KMS-11 (cell line): ENCODE measurements around the gene SAT2.

Experiments
- H2AFZ ChIP-seq: fragments of 200-600 bp; sonication (generic); 2 replicates; pipeline ENCODE4 v1.6.1; 2016; ENCODE audit warnings: antibody characterized with exemption, mixed run types, low read depth
- H3K27ac ChIP-seq: fragments of 200-600 bp; sonication (generic); 2 replicates; pipeline ENCODE4 v1.6.1; 2016; ENCODE audit warnings: mild to moderate bottlenecking, mixed run types
- H3K27me3 ChIP-seq: fragments of 200-600 bp; sonication (generic); 2 replicates; pipeline ENCODE4 v1.6.1; 2017; ENCODE audit warnings: mild to moderate bottlenecking, low read depth, mixed run types, moderate library complexity; ENCODE audit not compliant: insufficient read depth
- H3K36me3 ChIP-seq: fragments of 200-600 bp; sonication (generic); 2 replicates; pipeline ENCODE4 v1.6.1; 2017; ENCODE audit warnings: mild to moderate bottlenecking, mixed run types; ENCODE audit not compliant: insufficient read depth
- H3K4me1 ChIP-seq: fragments of 200-600 bp; sonication (generic); 2 replicates; pipeline ENCODE4 v1.6.1; 2016; ENCODE audit warnings: mild to moderate bottlenecking, low read depth, mixed run types; ENCODE audit not compliant: poor library complexity, severe bottlenecking
- H3K4me2 ChIP-seq: fragments of 200-600 bp; sonication (generic); 2 replicates; pipeline ENCODE4 v1.7.0; 2016; ENCODE audit warnings: mild to moderate bottlenecking, mixed run types
- H3K4me3 ChIP-seq: fragments of 200-600 bp; sonication (generic); IDR thresholded peaks from 2 replicates; pipeline ENCODE4 v1.6.1; 2017; ENCODE audit warnings: low read depth, low read length, mixed read lengths; ENCODE audit not compliant: insufficient read depth
- H3K79me2 ChIP-seq: fragments of 200-600 bp; sonication (generic); 2 replicates; pipeline ENCODE4 v1.6.1; 2016; ENCODE audit warnings: low read depth, mixed run types; ENCODE audit not compliant: insufficient read depth
- H3K9ac ChIP-seq: fragments of 200-600 bp; sonication (generic); 2 replicates; pipeline ENCODE4 v1.6.1; 2016; ENCODE audit warnings: mild to moderate bottlenecking, mixed run types
- H4K20me1 ChIP-seq: fragments of 200-600 bp; sonication (generic); 2 replicates; pipeline ENCODE4 v1.6.1; 2016; ENCODE audit warnings: mild to moderate bottlenecking, mixed run types; ENCODE audit not compliant: insufficient read depth
- TF ChIP-seq, protein P1 (sequence below): fragments of 200-600 bp; sonication (generic); conservative IDR thresholded peaks from 2 replicates; pipeline ENCODE4 v1.6.1; 2017; ENCODE audit warnings: low read depth, mild to moderate bottlenecking, antibody characterized with exemption, low read length, moderate library complexity, mixed read lengths

The SAT2 gene

DNA sequence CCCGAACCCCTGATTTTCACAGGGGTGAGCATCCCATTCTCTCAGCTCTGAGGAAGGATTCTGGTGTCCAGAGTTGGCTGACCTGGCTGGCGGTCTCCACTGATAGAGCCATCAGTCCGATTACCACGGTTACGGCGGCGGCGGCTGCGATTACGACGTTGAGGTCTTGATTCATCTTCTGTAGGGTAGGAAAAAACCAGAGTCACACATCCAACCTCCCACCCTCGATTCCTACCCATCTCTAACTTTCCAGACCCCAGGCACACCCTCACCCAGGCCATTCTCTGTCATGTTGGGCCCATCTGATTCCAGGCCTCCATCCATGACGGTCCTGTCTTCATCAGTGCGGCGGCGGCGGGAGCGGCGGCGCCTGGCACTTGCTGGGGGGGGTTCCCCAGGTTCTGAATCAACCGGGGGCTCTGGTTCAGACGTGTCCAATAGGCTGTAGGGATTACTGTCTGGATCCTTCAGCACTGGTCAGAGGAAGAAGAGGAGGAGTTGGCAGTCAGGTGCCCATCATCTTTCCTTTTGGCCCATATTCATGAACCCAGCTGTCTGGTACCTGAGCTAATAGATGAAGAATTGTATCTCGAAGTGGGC, 35.1 kb downstream of the SAT2 start:
- Histone ChIP-seq H3K4me2 (no peak overlapping the region), H3K36me3 (no peaks in the 10 kb centered on the region), H3K4me1 (no peaks in the 10 kb centered on the region), H2AFZ (no peak overlapping the region), H3K4me3 (no peak overlapping the region), H3K79me2 (no peaks in the 10 kb centered on the region), H3K9ac (no peak overlapping the region), H3K27me3 (no peaks in the 10 kb centered on the region), H3K27ac (no peak overlapping the region), H4K20me1 (no peaks in the 10 kb centered on the region)
- TF ChIP-seq, protein P1, sequence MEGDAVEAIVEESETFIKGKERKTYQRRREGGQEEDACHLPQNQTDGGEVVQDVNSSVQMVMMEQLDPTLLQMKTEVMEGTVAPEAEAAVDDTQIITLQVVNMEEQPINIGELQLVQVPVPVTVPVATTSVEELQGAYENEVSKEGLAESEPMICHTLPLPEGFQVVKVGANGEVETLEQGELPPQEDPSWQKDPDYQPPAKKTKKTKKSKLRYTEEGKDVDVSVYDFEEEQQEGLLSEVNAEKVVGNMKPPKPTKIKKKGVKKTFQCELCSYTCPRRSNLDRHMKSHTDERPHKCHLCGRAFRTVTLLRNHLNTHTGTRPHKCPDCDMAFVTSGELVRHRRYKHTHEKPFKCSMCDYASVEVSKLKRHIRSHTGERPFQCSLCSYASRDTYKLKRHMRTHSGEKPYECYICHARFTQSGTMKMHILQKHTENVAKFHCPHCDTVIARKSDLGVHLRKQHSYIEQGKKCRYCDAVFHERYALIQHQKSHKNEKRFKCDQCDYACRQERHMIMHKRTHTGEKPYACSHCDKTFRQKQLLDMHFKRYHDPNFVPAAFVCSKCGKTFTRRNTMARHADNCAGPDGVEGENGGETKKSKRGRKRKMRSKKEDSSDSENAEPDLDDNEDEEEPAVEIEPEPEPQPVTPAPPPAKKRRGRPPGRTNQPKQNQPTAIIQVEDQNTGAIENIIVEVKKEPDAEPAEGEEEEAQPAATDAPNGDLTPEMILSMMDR = no peak

DNA sequence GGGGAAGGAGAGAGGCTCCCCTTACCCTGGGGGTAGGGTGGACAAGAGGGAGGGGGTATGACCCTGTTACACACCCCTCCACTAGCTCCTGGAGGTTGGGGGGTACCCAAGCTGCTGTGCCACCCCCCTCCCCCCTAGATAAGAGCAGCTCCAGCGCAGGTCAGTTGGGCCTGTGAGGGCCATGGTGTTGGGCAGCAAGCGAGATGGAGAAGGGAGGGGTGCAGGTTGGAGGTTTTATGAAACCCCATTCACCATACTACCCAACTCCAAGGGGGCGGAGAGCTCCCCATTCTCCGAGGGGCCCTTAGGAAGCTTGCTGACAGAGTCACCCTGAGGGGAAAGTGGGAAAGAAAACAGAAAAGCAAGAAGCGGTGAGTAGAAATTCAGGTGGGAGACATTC, 36.0 kb downstream of the SAT2 start:
- H4K20me1 ChIP-seq = no peaks in the 10 kb centered on the region
- H3K4me2 ChIP-seq = no peak overlapping the region
- no peak overlapping the region for H3K4me3 ChIP-seq
- H3K9ac ChIP-seq = no peak overlapping the region
- no peaks in the 10 kb centered on the region for H3K27me3 ChIP-seq
- H2AFZ ChIP-seq = no peak overlapping the region
- H3K79me2 ChIP-seq = no peaks in the 10 kb centered on the region
- H3K36me3 ChIP-seq = no peaks in the 10 kb centered on the region
- no peak overlapping the region for H3K27ac ChIP-seq
- H3K4me1 ChIP-seq = no peaks in the 10 kb centered on the region
- TF ChIP-seq, protein P1 = no peak

DNA sequence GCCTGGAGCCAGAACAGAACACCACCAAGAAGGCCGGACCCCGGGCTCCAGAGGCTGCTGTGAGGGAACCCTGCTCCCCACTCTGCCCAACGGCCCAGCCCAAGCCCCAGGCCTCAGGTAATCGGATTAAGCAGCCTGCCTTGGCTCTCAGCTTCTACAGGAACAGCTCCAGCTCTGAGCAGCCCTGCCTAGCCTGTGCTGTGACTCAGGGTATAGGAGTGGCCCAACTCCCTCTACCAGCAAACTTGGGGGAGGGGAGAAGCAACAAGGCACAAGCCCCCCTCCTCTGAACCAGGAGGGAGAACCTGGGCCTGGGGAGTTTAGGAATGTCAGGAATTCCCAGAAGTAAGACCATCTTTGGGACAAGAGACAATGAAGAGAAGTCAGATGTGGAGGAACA, 36.9 kb downstream of the SAT2 start:
- H3K79me2 ChIP-seq = no peaks in the 10 kb centered on the region
- no peak overlapping the region for H3K4me3 ChIP-seq
- H4K20me1 ChIP-seq = no peaks in the 10 kb centered on the region
- TF ChIP-seq, protein P1 = no peak
- no peak overlapping the region for H3K27ac ChIP-seq
- H3K4me2 ChIP-seq = no peak overlapping the region
- no peaks in the 10 kb centered on the region for H3K27me3 ChIP-seq
- H3K4me1 ChIP-seq = no peaks in the 10 kb centered on the region
- H2AFZ ChIP-seq = no peak overlapping the region
- H3K9ac ChIP-seq = no peak overlapping the region
- no peaks in the 10 kb centered on the region for H3K36me3 ChIP-seq

DNA sequence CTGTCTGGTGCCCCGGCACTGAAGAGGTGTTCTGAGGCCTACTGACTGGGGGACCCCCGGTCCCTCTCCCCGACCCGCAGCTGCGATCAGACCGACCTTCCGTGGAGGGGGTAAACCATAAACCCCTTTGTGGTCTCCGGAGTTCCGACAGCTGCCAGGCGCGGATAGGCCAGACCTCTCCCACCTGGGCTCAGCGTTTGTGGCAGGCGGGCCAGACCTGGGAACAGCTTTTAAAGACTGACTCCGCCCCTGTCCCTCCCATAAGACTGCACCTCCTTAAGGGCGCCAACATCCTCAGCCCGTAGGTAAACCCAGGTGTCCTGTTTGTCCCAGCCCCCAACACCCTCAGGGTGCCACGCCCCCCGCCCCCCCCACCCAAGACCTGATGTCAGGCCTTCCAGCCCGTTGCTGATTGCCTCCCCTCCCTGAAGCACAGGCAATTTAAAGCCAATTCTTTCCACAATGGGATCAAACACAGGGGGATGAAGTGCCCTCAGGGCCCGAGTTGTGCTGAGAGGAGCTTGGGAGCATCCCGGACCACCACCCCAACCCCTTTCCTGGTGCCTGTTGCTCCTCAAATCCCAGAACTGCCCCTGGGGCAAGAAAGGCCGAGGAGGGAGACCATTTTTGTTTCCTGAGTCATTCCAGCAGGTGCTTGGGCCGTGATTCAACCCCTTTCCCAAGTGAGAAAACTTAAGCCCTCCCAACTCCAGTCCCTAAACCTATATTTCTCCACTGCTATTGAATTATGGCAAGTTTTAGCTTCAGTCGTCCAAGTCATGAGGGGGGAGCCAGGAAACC, 37.5 kb downstream of the SAT2 start, which contains the start of gene SOX15:
TSS of gene SOX15 (minus strand) at position 204 of the 801 bp plus-strand sequence. CDS start 418 bp downstream, outside the sequence.
- H3K4me1 ChIP-seq = no peaks in the 10 kb centered on the region
- no peaks in the 10 kb centered on the region for H3K79me2 ChIP-seq
- no peak within 1 kb of the TSS for H3K27ac ChIP-seq
- H3K4me3 ChIP-seq = no peak within 1 kb of the TSS
- H3K27me3 ChIP-seq = no peaks in the 10 kb centered on the region
- H2AFZ ChIP-seq = no peak within 1 kb of the TSS
- no peaks in the 10 kb centered on the region for H3K36me3 ChIP-seq
- TF ChIP-seq, protein P1 = no peak
- H3K4me2 ChIP-seq = no peak within 1 kb of the TSS
- no peaks in the 10 kb centered on the region for H4K20me1 ChIP-seq
- no peak within 1 kb of the TSS for H3K9ac ChIP-seq
